Measurements from ENCODE around the gene RAB35.

RAB35 gene

DNA sequence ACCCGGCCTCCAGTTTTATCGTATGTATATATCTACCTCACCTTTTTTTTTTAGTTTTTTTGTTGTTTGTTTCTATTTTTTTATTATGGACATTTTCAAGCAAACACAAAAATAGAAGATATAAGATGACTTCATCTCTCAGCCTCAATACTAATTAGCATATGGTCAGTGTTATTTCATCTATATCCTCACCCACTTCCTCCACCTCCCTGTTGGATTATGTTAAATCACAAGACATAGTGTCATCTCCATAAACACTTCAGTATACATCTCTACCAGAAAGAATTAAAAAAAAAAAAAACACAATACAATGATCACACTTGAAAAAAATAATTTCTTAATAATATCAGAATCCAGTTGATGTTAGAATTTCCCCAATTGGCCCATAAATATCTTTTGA, 34.9 kb downstream of the RAB35 start:
- no peak for DNase-seq

DNA sequence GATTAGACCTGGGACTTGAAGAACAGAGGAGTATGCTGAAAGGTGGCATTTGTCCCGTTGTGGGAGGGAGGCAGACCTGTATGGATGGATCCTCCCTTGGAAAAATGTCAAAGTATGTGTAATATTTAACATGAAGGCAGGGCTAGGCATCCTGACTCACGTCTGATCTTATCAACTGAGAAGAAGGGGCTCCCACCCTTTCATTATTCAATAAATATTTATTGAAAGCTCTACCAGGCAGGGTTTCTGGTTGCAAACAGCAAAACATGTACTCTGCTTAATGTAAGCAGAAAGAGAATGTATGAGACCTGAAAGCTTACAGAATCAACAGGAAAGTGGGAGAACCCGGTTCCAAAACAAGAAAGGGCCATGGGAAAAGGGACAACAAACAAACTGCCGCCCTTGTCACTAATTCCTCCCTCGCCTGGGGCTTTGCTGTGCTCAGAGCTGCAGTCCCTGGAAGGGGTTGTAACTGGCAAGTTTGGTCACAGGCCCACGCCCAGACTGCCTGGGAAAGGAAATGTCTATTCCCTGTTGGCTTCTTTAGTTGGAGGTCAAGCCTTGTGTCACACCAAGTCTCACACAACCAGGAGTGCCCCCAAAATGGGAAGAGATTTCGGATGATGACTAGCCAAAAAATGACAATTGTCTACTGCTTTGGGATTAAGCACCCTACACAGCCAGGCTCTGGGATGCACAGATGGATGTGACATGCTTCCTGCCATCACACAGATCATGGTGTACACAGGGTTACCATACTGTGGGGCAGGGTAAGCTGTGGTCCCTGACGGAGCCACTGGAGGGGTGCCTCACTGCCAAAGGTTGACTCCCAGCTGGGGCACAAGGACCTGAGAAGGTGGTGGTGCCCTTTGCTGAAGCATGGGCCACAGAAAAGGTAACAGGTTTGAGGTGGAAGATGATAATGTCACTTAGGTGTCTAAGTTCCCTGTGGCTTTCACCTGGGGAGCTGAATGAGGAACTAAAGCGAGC, 36.8 kb downstream of the RAB35 start:
- no peak for DNase-seq

DNA sequence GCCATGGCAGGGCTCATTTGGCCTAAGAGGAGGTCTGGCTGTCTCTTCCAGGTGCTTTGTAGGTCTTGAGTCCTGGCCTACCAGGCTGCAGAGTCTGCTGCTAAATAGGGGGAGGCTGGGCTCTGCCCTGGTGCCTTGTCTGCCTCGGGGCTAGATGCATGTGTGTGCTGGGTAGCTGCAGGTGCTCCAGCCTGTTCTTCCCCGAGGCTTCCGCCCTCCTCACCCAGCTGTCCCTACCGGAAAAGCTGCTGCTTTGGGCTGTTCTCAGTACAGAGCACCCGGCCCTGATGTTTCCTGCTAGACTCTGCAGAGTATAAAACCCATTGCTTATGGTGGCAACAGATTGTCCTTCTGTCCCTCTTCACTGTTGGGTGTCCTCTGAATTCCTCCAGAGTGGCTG, 37.7 kb downstream of the RAB35 start:
- no peak for DNase-seq

DNA sequence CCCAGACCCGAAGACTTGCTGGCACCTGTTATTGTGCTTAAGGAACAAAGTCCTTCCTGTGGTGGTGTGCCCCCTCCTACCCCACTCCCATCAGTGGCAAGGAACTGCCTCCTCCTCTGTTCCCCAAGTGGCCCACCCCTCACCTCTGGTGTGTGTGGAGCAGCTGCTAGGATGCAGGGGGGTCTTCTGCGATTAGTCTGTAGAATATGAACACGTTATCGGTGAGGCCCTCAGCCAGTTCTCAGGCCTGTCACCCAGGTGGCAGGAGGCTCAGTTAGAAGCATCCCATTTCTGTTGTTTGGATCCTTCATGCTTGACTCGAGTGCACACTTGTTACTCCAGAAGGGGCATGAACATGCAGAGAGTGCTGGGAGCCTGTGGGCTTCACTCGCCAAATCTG, 39.3 kb downstream of the RAB35 start:
- no peak for DNase-seq

DNA sequence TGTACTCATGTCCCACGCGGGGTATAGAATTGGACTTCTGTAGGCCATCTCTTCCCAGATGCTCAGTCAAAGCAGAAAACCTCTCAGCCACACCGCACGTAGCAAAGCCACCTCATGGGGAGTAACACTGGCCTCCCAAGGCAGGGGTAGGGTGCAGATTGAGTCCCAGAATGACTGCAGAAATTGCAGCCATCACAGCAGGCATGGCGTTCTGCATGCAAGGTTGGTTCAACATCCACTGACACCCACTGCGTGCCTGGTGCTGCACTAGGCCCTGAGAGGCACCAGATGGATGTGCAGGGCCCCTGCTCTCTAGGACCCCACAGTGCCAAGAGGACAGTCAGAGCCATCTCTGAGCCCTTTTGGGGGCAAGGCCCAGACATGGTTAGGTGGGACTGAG, 39.9 kb downstream of the RAB35 start:
- no peak for DNase-seq

DNA sequence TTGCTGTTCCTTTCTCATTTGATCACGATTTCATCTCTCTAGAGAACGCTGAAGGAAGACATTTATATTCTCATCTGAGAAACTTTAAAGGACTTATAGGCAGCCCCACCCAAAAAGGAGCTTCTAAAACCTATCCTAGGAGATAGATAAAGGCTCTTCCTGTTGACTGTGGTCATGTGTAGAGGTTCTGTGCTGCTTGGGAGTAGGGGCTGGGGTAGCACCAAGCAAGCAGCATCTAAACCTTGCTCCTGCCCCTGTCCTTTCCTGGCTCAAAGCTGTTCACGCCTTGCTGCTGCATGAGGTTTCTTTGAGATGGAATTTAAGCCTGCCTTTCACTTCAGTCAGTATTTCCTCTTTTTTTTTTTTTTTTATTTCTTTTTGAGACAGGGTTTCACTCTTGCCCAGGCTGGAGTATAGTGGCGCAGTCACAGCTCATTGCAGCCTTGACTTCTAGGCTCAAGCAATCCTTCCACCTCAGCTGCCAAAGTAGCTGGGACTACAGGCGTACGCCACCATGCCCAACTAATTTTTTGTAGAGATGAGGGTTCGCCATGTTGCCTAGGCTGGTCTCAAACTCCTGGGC, 41.4 kb downstream of the RAB35 start:
- no peak for DNase-seq

DNA sequence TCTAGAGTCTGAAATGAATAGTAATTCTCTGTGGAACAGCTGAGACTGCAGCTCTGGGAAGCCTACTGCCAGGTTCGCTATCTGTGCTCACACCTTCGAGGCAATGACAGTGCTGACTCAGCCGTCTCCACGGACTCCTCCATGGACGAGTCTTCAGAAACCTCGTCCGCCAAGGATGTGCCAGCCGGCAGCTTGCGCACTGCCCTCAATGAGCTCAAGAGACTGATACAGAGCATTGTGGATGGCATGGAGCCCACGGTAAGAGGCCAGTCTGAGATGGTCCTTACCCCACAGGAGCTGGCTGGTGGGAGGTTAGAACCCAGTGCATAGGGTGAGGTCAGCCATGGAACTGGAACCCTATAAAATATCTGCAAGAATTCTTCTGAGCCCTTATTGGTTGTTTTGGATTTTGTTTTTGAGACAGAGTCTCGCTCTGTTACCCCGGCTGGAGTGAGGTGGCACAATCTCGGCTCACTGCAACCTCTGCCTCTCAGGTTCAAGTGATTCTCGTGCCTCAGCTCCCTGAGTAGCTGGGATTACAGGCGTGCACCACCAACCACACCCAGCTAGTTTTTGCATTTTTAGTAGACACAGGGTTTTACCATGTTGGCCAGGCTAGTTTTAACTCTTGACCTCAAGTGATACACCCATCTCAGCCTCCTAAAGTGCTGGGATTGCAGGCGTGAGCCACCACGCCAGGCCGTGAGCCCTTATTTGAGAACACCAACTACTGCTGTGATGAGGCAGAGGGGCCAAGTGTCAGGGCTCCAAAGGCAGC, 43.9 kb downstream of the RAB35 start:
- no peak for DNase-seq

DNA sequence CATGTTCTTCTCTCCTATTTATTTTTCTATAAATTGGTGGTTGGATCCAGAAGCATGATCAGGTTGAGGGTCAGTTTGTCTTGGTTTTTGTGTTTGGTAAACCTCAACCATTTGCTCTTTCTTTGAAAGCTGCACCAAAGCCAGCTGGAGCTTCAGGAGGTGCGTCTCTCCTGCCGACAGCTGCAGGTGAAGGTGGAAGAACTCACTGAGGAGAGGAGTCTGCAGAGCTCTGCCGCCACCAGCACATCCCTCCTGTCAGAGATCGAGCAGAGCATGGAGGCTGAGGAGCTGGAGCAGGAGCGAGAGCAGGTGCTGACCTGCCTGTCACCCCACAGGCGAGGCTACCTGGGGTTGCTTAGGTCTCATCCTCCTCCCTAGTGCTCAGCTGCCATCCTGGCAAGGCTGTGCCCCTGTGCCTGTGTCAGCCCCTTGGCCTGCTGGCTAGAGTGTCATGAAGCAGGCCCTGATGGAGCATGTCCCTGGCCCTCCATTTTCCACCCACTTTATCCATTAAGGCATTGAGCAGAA, 45.0 kb downstream of the RAB35 start:
- no peak for DNase-seq

DNA sequence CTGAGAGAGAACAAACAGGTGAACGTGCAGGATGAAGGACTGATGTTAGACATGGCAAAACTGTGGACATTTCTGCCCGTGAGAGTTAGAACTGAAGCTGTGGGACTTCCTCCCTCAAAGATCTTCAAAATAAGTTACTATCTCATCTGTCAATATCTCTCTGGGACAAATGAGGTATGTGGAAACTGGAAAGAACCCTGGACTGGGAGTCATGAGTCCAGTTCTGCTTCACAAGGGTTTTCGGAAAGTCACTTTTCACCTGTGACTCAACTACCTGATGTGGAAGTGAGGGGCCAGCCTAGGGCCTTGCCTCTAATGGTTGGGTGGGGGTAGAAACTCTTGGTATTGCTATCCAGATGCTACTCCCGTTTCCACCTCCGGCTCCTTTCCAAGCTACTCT, 47.3 kb downstream of the RAB35 start:
- DNase-seq, result no peak

DNA sequence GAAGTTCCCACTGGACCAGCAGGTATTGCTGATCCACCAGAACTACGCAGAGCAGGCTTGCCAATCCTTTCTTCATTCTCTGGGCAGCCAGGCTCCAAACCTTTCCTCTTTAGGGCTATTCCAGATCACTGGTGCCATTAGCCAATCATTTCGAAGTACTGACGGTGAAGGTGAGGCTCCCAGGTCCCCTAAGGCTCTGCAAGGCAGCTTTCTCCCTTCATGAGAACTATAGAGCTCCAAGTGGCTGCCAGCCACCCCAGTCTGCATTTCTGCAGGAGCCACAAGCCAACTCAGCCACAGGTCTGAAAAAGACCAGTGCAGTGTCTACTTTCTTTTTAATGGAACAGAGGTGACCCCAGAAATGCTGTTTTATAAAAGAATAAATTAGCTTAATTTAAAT, 48.7 kb downstream of the RAB35 start:
- DNase-seq, result no peak

DNA sequence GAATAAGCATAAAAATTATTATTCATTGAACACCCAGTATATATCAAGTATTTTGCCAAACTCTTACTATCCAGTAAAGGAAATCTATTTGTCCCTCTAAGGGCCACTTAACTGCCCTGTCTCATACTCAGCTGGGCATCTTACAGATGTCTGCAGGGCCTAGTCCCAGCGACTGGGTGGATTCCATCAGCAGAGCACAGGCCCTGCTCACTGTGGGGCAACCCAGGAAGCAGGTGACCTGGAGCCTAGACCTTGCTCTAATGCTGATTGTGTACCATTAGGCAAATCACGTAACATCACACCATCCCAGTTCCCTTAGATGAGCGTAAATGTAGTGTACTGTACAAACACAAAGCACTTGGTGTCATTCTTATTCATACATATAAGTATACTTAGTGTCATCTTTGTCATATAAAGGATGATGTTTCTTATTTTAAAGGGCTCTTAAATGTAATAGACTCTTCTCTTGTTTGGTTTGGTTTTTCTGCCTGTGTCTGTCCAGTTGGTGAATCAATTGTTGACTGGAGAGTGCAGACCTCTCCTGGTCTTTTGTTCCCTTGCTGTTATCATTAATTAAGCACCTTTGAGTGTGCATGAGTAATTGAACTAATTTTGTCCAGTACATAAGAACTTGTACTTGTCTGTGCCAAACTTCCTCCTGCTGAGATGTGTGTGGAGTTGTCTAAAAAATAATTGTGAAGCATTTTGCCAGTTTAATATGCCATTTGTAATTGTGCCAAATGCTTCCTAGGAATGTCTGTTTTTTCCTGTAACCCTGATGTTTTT, 49.3 kb downstream of the RAB35 start:
- DNase-seq, result no peak

DNA sequence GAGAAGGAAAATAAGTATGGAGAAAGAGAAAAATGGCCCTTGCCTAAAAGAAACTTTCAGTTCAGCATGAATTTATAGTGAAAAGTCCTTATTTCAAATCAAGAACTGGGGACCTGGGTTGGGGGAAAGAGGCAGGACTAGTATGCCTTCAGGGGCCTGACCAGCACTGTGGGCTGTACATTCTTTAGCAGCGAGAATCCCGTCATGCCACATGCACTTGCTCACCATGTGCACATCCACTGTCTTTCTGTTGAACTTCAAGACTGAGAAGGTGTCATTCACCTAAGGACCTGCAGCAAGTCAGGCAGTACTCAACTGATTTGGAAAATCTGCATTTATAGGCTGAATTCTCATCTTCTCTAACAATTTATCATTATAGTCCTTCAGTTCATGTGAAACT, 50.2 kb downstream of the RAB35 start:
- DNase-seq, result no peak

DNA sequence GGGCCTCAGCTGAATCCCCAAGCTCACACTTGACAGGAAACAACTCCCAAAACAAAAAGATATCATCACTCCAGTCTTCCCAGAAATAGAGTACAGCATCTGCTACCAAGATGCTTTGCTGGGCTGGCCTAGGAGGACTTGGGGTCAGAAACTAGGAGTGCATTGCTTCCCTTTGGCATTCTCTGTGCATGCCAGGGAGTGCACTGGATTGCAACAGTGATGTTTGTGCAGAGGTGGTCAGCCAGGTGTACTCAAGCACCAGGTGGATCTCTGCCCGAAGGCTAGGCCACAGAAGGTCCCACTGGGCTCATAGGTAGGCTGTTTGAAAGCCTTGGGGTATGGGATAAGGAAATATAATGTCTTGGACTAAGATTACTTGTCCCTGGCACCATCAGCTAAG, 51.1 kb downstream of the RAB35 start:
- no peak for DNase-seq

DNA sequence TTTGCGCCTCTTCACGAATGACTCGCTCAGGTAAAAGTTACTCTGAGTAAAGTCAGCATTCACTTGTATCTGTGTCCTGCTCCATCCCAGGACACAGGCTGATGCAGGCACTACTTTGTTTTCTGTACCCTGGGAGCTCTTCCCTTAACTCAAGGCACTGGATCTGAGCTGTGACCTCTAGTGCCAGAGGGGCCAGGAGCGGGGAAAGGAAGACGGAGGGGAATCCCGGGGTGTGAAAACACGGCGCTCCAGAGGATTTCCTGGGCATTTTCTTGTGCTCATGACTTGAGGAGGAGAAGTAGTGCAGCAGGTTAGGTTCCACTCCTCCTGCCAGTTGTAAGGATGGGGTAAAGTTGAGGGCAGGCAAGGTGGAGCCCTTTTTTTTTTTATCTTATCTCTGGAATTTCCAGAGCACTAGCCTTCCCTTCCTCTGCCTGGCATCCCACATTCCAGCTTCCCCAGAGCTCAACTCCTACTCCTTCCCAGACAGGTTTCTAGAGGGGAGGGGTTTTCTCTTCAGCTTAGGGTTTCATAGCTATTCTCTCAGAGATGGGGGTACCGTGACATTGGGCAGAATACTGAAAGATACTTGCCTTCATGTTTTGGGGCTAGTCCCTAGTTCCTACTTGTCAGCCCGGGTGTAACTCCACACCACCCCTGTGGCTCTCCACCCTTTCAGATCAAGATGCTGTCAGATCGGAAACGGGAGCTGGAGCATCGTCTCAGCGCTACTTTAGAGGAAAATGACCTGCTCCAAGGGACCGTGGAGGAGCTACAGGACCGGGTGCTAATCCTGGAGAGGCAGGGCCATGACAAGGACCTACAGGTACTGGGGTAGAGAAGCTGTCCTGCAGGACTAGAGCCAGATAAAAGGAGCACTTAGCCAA, 52.3 kb downstream of the RAB35 start:
- no peak for DNase-seq

DNA sequence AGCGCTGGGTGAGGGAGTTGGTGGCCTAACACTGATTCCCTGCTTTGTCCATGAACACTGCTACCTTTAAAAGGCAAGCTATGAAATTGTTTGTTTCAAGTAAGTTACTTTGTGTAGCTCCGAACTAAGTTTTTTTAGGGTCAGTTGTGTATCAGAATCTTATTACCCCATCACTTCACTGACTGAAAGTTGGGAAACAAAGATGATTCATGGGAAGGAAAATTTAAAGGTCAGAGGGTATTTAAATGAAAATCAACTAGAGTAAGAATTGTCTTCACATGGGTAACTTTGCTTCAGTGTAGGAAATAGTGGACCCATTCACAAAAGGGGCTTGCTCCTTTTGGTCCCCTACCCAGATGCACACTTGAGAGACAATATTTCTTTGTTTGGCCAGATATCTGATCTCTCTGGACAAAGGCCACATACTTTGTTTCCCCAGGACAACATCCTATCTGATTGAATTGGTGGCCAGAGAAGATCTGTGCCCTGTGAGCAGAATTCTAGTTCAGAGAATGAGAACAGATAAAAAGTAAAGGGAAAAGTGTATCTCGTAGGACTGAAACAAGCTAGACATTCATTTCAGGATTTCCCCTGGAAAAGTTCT, 53.5 kb downstream of the RAB35 start:
- no peak for DNase-seq

DNA sequence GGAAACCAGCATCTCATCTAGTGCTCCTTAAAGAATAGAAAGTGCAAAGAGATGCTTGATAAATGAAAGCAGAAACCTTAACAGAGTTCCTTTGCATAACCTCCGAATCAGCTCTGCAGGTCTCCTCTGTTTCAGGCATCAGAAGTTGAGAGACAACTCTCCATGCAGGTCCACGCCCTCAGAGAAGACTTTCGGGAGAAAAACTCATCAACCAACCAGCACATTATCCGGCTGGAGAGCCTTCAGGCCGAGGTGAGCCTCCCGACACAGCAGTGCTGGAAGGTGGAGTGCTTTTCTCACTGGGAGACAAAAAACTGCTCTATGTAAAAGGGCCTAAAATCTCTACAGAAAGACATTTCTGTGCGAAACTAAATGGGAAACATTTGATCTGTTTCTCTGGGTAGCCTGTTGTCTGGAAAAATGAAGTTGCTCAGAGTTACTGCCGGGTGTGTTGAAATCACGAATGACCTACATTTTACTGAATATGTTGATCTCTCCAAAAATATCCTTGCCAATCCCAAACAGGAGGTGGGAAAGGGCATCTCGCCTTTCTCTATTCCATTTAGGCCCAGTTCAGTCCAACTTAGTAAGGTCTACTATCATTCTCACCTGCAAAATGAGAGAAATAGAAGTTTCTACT, 54.9 kb downstream of the RAB35 start:
- DNase-seq, result no peak

DNA sequence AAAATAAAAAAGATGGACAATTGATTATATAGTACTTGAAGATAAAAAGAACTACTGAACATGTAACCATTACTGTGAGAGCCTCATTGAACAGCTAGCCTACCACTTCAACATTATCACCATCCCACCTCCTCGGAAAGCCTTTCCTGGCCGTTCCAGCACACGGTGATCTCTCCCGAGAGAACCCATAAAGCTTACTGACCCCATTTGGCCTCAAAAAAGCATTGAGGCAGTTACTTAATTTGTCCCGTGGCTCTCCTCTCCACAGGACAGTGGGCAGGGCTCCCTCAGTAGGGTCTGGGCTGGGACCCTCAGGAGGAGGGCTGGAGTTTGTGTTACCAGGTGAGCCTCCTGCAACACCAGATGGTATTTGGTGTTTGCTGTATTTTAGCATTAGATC, 55.8 kb downstream of the RAB35 start:
- no peak for DNase-seq

DNA sequence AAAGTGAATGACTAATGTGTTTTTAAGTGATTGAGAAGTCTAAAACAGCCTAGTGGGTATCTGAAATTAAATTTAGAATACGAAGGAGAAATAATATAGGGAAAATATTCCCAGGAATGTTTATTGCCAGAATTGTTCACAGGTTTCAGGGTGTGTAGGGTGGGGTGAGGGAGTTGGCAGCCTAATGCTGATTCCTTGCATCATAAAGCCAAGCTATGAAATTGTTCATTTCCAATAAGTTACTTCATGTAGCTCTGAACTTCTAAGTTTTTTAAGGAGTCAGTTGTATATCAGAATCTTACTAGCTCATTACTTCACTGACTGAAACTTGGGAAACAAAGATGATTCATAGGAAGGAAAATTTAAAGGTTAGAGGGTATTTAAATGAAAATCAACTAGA, 56.4 kb downstream of the RAB35 start:
- DNase-seq, result no peak

DNA sequence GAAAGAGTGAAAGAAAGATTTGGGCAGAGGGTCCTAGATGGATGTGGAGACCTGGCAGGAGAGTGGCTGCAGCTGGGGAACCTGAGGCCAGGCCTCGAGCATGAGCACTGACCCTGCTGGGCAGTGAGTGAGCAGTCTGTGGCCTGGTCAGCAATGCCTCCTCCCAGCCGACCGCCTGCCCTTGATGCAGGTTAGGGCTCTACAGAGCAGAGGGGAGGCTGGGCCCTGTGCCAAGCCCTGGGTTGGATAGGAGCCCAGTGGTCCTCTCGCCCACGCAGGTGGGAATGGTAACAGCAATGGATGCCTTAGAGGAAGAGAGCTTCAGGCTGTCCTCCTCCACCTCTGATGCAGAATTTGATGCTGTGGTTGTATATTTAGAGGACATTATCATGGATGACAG, 59.8 kb downstream of the RAB35 start:
- no peak for DNase-seq

DNA sequence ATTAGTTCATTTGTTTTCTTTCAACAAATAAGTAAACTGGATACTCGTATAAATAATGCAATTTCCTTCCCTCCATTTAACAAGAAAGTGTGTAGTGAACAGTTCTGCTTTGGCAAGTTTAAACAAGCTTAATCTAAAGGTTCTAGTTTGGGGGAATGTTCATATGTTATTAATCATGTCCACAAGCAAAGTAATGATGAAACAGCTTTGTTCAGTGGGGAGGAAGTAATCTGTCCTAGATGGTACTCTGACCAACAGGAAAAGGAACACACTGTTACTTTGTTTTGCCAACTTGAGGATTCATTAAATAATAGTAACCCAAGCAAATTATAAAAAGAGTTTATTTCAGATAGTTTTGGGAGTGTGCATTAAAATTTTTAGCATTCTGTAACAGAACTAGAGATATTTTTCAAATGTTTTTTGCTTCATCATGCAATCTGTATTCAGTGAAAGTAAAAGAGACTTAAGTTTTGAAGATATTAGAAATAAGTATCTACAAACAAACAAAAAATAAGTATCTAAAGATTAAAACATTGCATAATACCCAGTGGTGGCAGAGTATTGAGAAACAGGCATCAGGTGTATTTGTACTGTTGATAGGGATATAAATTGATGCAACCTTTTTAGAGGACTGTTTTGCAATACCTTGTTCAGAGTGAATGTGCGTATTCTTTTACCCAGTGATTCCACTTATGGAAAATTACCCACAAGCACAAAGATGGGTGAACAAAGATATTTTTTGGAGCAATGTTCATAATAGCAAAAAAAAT, 61.1 kb downstream of the RAB35 start:
- DNase-seq, result peak; percentile 12

All from fibroblast of upper back skin (primary cell).